HG03571 (cell line): ENCODE data around the gene HSPBP1.
"Not testable (repeated sequence)": the region's sequence is repeated elsewhere in the genome, so short reads cannot be mapped to it uniquely, and the experiment has no call there.

Experiments used
- ATAC-seq: cut with Tn5 transposase; IDR thresholded peaks from one replicate; pipeline ENCODE4 v1.9.1; 2021; ENCODE audit not compliant: unreplicated experiment

The HSPBP1 gene

DNA sequence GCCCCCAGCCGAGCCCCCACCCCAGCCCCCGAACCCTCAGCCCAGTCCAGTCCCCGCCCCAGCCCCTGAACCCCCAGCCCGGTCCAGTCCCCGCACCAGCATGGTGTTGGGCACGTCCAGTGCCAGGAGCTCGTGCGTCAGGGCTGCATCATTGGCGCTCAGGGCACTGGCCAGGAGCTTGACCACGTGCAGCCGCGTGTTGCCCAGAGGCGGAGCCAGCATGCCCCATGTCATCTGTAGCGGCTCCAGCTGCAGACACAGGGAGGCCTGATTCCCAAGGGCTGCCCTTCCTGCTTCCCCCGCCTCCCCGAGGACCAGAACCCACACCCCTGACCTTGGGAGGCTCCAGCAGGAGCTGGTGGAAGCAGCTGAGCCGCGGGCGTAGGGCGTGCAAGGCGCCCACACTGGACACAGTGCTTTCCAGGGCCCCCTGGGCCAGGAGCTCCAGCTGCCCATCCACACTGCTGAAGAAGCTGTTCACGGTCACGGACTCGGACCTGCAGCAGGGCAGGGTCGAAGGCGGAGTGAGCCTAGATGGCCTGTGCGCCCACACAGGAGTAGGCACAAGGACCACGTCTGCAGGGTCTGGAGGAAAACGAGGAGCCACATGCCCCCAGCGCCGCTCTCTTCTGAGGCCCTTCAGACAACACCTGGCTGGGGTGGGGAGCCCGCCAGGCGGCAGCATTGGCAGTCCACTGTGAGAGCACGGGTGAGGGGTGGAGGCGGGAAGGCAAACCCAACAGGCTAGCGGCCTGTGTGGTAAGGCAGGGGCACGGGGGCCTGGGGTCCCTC is 38.6 kb downstream of the HSPBP1 start:
- ATAC-seq: no peak

DNA sequence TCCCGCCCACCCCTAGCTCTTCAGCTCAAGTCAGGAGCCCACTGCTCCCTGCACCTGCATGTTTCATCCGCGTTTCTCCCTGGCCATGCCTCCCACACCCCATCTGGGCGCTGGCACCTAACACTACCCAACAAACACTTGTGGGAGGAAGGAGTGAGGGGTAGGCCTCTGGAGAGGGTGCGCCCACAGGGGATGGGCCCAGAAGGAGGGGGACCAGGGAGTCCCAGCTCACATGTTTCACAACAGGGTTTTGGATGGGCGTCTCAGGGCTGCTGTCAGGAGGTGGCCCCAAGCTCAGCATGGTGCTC is 39.2 kb downstream of the HSPBP1 start:
- no peak for ATAC-seq

DNA sequence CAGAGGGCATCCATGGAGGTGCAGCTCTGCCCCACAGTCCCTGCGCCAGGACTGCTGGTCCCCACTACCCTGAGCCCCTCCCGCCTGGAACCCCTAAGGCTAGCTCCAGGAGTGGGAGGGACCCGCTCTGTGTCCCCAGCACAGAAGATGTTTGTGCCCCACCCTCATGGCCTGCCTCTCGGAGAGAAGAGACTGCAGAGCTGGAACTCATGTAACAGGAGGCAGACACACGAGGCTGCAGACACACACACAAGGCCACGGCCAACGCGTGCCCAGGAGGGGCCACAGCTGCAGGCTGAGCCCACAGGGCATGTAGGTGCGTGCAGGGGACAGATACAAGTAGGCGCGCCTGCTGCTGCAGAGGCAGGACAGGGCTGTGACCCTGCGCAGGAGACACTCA is 40.9 kb downstream of the HSPBP1 start:
- no peak for ATAC-seq

DNA sequence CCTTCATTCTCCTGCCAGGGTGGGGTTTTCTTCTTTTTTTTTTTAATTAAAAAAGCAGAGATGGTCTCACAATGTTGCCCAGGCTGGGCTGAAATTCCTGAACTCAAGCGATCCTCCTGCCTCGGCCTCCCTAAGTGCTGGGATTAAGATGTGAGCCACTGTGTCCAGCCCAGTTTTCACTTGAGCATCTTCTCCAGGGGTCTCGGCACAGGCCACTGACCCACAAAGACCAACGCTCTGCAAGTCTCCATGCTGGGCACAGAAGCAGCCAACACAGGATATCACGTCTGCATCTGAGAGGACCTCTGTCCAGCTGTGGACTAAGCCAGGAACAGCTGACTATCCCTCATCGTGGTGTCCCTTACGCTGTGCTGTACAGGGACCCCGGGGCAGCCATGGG is 41.9 kb downstream of the HSPBP1 start:
- ATAC-seq: no peak

DNA sequence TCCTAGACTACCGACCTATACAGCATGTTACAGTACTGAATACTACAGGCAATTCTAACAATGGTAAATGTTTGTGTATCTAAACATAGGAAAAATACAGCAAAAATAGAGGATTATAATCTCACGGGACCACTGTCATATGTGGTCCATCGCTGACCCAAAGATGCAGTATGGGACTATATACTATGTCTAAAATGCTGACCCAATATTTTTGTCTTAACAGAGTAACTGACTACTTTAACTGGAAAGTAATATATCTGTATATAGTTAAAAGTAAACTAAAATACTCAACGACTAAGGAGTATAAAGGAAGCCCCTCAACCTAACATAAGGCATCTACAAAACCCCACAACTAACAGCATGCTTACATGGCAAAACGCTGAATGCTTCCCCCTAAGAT is 46.9 kb downstream of the HSPBP1 start:
- ATAC-seq: no peak

DNA sequence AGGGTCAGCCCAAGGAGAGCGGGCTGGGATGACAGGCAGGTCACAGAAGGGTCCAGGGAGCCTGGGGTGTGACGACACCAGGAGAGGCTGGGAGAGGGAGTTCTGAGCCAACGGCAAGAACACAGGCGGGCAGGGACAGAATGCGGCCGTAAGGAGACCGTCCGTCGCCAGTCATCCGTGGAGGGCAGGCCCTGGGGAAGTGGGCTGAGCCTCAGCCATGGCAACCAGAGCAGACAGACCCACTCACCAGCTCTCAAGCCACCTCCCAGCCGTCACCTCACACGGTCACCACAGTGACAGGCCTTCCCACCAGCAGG is 47.7 kb downstream of the HSPBP1 start:
- ATAC-seq: no peak

DNA sequence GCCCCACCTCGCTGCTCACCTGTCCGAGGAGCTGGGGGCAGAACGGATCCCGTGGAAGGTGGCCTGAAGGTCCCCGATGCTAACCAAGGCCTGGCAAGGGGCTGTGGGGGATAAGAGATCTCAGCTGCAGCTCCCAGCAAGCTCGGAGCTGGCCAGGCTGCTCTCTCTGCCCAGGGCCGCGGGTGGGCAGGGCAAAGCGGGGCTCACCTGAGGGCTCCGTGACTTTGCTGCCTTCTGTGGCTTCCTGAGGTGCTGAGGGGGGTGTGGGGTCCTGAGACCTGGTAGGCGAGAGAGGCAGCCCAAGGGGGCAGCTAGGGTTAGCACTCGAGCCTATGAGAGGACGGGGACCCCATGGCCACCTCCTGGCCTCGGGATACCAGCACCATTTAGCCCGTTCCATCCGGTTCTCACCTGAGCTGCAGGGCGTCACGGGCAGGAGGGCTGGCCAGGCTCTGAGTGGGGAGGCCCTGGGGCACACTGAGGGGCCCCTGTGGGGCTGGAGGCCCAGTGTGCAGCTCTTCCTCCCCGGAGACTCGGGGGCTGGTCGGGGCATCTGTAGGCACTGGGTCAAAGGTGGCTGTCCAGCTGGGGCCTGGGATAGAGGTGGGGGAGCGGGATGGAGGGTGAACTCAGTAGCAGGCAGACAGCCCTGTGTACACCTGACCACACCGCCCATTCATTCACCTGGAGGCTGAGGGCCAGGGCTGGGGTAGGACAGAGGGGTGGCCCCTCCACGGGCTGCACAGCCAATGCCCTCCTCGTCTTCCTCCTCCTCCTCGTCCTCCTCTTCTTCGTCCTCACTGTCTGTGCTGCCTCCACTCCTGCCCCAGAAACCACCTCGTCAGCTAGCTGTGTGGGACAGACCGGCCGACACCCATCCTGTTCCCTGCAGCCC is 48.3 kb downstream of the HSPBP1 start:
- ATAC-seq: no peak

DNA sequence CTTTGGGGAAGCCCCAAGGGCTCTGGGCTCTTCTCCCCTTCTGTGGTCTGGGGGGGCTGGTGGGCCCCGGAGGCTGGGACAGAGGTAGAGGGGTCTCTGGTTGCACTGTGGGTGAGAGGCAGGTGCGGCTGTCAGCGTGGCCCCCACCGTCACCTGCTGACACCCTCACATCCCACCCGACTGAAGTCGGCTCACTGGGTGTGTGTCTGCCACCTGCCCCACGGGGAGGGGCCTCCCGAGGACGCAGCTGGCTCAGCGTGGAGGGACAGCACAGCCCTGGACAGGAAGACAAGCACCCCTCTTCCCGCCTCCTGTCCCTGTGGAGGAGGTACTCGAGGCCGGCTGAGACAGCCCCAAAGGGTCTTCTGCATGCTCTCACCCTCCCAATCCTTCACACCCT is 49.1 kb downstream of the HSPBP1 start:
- ATAC-seq: no peak

DNA sequence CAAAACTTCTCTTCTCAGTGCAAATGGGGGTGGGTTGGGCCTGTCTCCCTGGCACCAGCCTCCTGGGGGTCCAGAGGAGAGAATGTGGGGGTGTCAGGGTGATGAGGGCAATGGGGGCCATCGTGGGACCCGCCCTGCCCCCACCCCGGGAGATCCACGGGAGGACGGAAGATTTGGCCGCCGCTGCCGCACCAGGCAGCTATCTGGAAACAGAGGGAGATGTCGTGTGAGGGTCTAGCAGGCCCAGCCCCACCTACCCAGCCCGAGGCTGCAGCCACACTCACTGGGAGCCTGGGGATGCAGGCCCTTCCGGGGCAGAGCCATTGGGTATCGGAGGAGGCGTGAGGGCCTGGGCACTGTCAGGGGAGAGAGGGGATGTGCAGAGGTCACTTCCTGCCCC is 49.6 kb downstream of the HSPBP1 start:
- ATAC-seq: no peak

DNA sequence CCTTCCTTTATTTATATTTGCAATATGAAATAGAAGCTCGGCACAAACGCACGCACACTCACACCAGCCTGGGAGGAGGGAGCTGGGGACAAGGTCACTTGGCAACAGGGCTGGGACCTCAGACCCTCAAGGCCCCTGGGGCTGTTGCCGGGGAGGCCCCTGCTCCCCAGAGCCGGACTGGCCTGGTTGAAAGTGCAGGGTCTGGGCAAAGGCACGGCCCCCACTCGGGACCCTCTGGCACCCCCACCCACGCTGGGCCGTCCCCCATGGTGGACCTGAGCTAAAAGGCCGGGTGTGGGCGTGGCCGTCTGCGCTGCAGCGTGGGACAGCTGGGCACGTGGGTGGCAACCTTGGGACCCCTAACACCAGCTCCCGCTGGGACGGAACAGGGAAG is 50.1 kb downstream of the HSPBP1 start:
- no peak for ATAC-seq

DNA sequence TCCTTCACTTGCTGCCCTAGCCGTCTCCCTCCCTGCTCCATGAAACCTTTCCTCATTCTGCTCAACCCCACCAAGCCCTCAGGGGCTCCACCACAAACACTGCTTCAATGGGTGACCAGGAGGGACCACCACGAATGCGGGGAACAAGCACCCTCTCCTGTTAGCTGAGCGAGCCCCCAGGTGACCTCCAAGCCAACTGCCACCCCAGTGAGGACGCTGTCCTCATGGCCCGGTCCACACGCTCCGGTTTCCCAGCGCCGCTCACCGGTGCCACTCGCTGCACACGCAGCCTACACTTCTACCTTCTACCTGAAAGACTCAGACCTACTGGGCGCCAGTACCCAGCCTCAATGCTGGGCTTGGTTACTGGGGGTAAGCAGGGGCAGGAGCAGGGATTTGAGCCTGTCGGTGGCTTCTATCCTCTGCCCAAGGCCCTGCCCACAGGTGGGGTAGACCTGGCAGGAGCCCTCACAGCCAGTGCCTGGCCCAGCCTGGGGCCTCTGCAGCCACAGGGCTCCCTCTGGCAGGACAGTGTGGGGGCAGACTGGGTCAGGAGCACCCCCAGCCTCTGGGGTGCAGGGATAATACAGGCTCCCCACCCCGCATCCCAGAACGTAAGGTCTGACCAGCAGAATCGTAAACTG is 50.6 kb downstream of the HSPBP1 start:
- no peak for ATAC-seq

DNA sequence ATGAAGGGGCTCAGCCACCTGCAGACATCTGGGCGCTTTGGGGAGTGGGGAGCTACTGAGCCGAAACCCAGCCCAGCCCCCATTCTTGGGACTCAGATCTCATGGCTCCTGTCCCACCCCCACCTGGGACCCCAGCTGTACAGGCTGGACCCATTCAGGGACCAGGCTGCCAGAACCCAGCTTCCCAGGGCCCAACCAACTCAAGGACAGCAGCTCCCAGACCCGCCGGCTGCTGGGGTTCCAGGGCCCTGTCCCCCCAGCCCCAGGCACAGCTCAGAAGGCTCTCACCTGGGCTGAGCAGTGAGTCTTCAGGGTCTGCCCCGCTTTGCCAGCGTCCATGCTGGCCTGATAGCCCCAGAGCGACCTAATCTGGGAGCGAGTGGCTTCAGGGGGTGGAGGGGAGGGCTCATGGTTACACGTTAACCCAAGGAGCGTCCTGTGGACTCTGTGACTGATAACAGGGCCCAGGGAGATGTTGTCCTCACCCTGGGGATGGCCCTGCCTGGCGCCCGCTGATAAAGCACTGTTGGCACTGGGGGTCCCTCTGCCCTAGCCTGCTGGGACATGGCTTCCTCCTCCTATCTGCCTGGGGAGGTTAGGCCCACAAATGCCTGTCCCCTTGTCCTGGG is 51.4 kb downstream of the HSPBP1 start, which contains the start of gene TMEM86B:
TSS of gene TMEM86B (minus strand) at position 361 of the 629 bp plus-strand sequence. CDS start at position 339, 22 bp downstream.
- ATAC-seq: no peak

DNA sequence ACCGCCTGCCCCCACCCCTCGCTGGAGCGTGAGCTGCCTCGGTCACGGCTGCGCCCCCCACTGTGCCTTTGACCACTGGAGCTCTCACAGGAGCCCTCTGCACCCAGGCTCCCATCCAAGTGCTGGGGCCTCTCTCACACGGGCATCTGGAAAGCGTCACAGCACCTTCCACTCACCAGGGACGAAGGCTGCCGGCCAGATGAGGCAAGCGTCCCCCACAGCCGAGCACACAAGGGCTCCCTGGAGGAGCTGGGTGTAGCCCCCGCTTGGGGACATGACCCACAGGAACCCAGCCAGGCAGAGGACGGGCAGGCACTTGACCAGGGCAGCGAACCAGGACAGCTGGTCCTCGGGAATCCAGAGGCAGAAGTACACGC is 51.9 kb downstream of the HSPBP1 start:
- ATAC-seq: no peak

DNA sequence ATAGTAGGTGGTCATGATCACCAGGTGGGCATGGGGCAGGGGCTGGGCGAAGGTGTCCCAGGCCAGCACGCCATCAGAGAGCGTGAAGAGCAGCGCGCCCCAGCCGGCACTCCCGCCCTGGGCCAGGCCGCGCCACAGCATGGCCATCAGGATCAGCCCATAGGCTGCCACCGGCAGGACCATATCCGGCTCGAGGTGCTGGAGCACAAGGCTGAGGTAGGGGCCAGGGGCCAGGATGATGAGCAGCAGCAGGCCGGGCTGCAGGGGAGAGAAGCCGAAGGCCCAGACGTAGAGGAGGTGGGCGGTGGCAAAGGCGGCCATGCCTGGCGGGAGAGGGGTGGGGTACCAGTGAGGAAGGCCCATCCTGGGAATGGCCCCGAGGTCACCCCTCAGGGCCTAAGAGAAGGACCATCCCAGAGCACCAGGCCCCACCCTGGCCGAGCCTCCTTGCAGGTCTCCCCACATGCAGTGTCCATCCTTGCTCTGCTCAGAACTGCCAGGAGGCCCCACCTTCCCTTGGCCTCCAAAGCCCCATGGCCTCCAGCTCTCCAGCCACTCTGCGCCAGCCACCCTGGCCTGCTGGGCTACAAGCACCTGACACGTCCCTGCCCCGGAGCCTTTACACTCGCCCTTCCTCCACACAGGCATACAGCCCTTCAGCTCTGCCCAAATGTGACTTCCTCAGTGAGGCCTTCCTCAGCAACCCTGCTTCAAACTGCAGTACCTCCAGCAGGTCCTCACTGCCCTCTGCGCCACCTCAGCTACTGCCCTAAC is 52.5 kb downstream of the HSPBP1 start:
- no peak for ATAC-seq

DNA sequence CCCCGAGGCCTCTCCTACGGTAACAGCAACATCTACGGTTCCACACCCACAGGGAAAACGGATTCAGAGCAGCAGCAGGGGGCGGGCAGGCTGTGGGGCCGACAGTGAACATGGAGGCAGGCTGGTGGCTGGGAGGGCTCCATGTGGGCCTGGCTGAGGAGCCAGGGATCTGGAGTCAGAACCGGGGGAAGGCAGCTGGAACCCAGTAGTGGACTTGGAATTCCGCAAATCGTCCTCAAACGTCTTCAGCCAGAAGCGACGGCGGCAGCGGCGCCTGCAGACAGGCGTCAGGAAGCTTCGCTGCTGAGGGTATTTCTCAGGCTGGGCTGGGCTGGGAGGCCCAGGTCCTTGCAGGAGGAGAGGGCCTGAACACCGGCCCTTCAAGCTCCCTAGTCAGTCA is 53.1 kb downstream of the HSPBP1 start:
- no peak for ATAC-seq

DNA sequence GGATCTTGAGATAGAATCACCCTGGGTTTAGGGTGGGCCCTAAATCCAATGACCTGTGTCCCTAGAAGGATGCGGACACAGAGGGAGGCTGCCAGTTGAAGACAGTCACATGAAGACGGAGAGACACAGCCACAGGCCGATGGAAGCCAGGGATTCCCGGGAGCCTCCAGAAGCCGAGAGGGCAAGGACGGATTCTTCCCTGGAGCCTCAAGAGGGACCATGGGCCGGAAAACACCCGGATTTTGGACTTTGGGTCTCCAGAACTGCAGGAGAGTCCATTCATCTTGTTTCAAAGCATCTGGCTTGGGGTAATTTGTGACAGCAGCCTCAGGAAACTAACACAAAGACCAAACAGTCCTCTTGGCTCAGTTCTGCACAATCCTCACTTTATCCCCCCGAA is 53.6 kb downstream of the HSPBP1 start:
- ATAC-seq: no peak

DNA sequence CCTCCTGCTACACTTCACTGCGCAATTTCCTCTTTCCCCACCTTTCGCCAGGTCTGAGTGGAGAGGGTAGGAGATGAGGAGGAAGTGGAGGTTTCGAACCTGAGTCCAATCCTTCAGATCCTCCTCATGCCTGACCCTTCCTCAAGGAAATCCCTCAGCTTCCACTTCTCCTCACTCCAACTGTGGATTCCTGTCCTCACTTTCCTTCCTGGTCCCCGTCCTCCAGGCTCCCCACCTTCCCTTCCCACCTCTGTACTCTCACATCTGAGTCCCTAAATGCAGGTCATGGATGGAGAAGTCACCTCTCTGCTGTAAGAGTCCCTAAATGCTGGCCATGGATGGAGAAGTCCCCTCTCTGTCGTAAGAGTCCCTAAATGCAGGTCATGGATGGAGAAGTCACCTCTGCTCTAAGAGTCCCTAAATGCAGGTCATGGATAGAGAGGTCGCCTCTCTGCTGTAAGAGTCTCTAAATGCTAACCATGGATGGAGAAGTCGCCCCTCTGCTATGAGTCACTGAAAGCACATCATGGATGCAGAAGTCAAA is 54.4 kb downstream of the HSPBP1 start:
- no peak for ATAC-seq

DNA sequence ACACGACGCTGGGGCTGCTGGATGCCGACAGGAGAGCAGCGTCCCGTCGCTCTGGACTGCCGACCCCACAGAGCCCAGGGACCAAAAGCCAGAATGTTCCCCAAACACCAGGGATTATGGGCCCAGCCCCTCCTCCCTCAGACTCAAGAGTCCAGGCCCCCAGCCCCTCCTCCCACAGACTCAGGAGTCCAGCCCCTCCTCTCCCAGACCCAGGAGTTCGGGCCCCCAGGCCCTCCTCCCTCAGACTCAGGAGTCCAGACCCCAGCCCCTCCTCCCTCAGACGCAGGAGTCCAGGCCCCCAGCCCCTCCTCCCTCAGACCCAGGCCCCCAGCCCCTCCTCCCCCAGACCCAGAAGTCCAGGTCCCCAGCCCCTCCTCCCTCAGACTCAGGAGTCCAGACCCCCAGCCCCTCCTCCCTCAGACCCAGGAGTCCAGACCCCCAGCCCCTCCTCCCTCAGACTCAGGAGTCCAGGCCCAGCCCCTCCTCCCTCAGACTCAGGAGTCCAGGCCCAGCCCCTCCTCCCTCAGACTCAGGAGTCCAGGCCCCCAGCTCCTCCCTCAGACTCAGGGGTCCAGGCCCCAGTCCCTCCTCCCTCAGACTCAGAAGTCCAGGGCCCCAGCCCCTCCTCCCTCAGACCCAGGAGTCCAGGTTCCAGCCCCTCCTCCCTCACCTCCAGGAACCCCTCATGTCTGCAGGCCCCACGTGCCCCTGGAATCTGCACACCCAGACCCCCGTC is 55.1 kb downstream of the HSPBP1 start:
- ATAC-seq: not testable (repeated sequence)

DNA sequence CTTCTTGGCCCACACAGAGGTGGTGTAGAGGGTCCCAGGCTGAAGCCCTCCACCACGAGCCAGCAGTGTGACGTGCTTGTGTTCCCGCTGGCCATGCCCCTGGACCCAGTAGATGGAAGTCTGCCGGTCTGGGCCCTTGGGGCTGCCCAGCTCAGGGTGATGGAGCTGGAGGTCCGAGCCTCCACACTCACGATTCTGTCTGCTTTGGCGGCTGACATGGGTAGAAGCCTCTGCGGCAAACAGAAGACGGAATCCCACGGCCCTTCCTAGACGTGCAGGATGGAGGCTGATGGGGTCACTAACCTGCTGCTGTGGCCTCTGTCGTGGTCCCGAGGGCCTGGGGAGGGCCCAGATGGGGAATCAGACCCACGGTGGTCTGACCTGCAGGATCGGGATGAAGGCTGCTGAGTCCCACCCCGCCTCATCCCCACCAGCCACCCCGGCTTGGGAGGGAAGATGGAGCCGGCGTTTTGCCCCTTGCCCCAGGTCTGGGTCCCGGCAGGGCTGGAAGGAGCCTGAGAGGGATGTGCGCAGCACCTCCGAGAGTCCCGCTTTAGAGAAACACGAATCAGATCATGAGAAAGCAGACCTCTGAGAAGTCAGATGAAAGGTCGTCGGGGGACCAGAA is 55.8 kb downstream of the HSPBP1 start:
- ATAC-seq: no peak
